ENCODE measurements around the gene UBL4A. TPM values are rescaled to one million over a fixed set of nuclear protein-coding genes. Genes with fewer than 3 reads are reported as not detected.

UBL4A gene
- polyA plus RNA-seq, 1 donor (not counting 4 experiments of a cell fraction or from before 2014, with no cell fraction given), result 15.2 TPM

DNA sequence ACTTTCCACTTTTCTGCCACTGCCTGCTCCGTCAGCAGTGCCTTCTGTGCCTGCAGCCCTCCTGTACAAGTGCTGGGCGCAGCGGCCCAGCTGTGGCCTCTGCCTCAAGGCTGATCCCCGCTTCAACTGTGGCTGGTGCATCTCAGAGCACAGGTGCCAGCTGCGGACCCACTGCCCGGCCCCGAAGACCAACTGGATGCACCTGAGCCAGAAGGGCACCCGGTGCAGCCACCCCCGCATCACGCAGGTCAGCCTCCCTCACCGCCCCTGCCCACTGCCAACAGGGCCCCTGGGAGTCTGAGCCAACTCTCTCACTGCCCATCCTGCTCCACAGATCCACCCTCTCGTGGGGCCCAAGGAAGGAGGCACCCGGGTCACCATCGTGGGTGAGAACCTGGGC lies 20.8 kb downstream of the UBL4A start:
- peaks cover 2% of the 10 kb centered on the region for H3K79me2 ChIP-seq (ENCODE audit: control insufficient read depth, insufficient read depth, low read length)
- TF ChIP-seq CTCF (optimal IDR thresholded peaks at IDR 0.05 in 1 of 3, IDR thresholded peaks at IDR 0.05 in 1 of 3, conservative IDR thresholded peaks at IDR 0.05 in 1 of 3; ENCODE audit: extremely low read depth in 1 of 3, insufficient read depth in 2 of 3, low read length in 3 of 3) (no peak), EZH2 (IDR thresholded peaks at IDR 0.05; ENCODE audit: low read length) (no peak)
- H3K36me3 ChIP-seq (ENCODE audit: control insufficient read depth in 2 of 2, extremely low read depth in 1 of 2, insufficient read depth in 2 of 2, low read length in 2 of 2), result peaks cover 0 to 6% of the 10 kb centered on the region in 2 experiments
- no peaks in the 10 kb centered on the region for H3K9me1 ChIP-seq (ENCODE audit: control insufficient read depth, extremely low read depth, insufficient read depth, low read length)
- no peak for DNase-seq (ENCODE audit: low read depth, low spot score)
- H2AFZ ChIP-seq (ENCODE audit: control insufficient read depth, low read length), result no peak overlapping the region
- H3K27ac ChIP-seq (ENCODE audit: control insufficient read depth, insufficient read depth, low read length), result no peak overlapping the region
- dilution Hi-C loops (cut with MboI; ENCODE audit: extremely low pct_ligation_motif_present, low sequenced_read_pairs), result no loop called here
- no peaks in the 10 kb centered on the region for H3K4me1 ChIP-seq (ENCODE audit: control insufficient read depth, extremely low read depth, insufficient read depth, low read length)
- FAIRE-seq, result no peak
- no peaks in the 10 kb centered on the region for H3K9me3 ChIP-seq (ENCODE audit: control insufficient read depth, low read depth, low read length)
- H3K9ac ChIP-seq (ENCODE audit: control insufficient read depth, extremely low read depth, insufficient read depth, low read length), result no peak overlapping the region
- no peaks in the 10 kb centered on the region for H3K27me3 ChIP-seq (ENCODE audit: control insufficient read depth, extremely low read depth, insufficient read depth, low read length)
- no peak overlapping the region for H3K4me2 ChIP-seq (ENCODE audit: control insufficient read depth, extremely low read depth, insufficient read depth, low read depth, low read length)
- no peaks in the 10 kb centered on the region for H4K20me1 ChIP-seq (ENCODE audit: control insufficient read depth, extremely low read depth, insufficient read depth, low read length)
- no peak overlapping the region for H3K4me3 ChIP-seq (ENCODE audit: control insufficient read depth in 2 of 3, extremely low read depth in 1 of 3, insufficient read depth in 2 of 3, low read depth in 1 of 3, low read length in 3 of 3)

DNA sequence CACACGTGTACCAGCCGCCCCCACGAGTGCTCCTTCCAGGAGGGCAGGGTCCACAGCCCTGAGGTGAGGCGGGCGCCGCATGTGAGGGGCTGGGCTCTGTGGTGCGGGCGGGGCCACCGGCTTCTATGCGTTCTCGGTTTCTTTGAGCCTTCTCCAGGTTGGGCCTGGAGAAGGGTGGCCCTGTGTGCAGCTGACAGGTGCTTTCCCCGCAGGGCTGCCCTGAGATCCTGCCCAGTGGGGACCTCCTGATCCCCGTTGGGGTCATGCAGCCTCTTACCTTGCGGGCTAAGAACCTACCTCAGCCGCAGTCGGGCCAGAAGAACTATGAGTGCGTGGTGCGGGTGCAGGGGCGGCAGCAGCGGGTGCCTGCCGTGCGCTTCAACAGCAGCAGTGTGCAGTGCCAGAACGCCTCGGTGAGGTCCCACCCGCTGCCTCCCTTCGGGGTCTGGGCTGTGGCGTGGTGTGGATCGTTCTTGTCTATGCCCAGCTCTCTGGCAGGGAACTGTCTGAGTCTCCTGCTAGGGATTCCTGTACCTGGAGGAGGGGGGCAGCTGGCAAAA lies 21.5 kb downstream of the UBL4A start:
- Histone ChIP-seq H2AFZ (ENCODE audit: control insufficient read depth, low read length) (no peak overlapping the region), H3K27me3 (ENCODE audit: control insufficient read depth, extremely low read depth, insufficient read depth, low read length) (no peaks in the 10 kb centered on the region), H3K4me2 (ENCODE audit: control insufficient read depth, extremely low read depth, insufficient read depth, low read depth, low read length) (no peak overlapping the region), H3K9ac (ENCODE audit: control insufficient read depth, extremely low read depth, insufficient read depth, low read length) (no peak overlapping the region), H3K4me3 (ENCODE audit: control insufficient read depth in 2 of 3, extremely low read depth in 1 of 3, insufficient read depth in 2 of 3, low read depth in 1 of 3, low read length in 3 of 3) (no peak overlapping the region), H3K27ac (ENCODE audit: control insufficient read depth, insufficient read depth, low read length) (no peak overlapping the region), H3K79me2 (ENCODE audit: control insufficient read depth, insufficient read depth, low read length) (peaks cover 2% of the 10 kb centered on the region), H3K4me1 (ENCODE audit: control insufficient read depth, extremely low read depth, insufficient read depth, low read length) (peaks cover 3% of the 10 kb centered on the region), H3K36me3 (ENCODE audit: control insufficient read depth in 2 of 2, extremely low read depth in 1 of 2, insufficient read depth in 2 of 2, low read length in 2 of 2) (peaks cover 0 to 4% of the 10 kb centered on the region in 2 experiments), H4K20me1 (ENCODE audit: control insufficient read depth, extremely low read depth, insufficient read depth, low read length) (no peaks in the 10 kb centered on the region), H3K9me1 (ENCODE audit: control insufficient read depth, extremely low read depth, insufficient read depth, low read length) (no peaks in the 10 kb centered on the region), H3K9me3 (ENCODE audit: control insufficient read depth, low read depth, low read length) (no peaks in the 10 kb centered on the region)
- DNase-seq (ENCODE audit: low read depth, low spot score) (no peak), FAIRE-seq (no peak)
- TF ChIP-seq EZH2 (IDR thresholded peaks at IDR 0.05; ENCODE audit: low read length) (no peak), CTCF (optimal IDR thresholded peaks at IDR 0.05 in 1 of 3, IDR thresholded peaks at IDR 0.05 in 1 of 3, conservative IDR thresholded peaks at IDR 0.05 in 1 of 3; ENCODE audit: extremely low read depth in 1 of 3, insufficient read depth in 2 of 3, low read length in 3 of 3) (no peak)
- dilution Hi-C loops (cut with MboI; ENCODE audit: extremely low pct_ligation_motif_present, low sequenced_read_pairs), result no loop called here

Measured in keratinocyte (primary cell).